Keratinocyte (primary cell): ENCODE data around the gene CD8A. TPM values are rescaled to one million over a fixed set of nuclear protein-coding genes. Genes with fewer than 3 reads are reported as not detected.

ENCODE experiments used
- DNase-seq: peaks from one replicate; pipeline ENCODE4 v3.0.0-alpha.2; 2011; ENCODE audit warnings: low read depth, missing footprints, low spot score
- FAIRE-seq: peaks from 2 replicates; lab custom pipeline; 2011; peaks lifted over from hg19 to GRCh38; lab: Jason Lieb, UNC
- H2AFZ ChIP-seq: 2 replicates; pipeline ENCODE4 v1.6.0; 2012; ENCODE audit warnings: low read length, control low read depth, inconsistent platforms; ENCODE audit not compliant: control insufficient read depth
- H3K27ac ChIP-seq: 2 replicates; pipeline ENCODE4 v1.5.1; 2011; ENCODE audit warnings: low read length; ENCODE audit not compliant: control insufficient read depth, insufficient read depth
- H3K27me3 ChIP-seq: 3 replicates; pipeline ENCODE4 v1.6.0; 2011; ENCODE audit warnings: low read length; ENCODE audit not compliant: control insufficient read depth, insufficient read depth; ENCODE audit errors: extremely low read depth
- H3K36me3 ChIP-seq, 2 experiments: 2 replicates in 1 of 2; 3 replicates in 1 of 2; pipeline ENCODE4 v1.5.1; 2011; ENCODE audit warnings: low read length in 2 of 2, mild to moderate bottlenecking in 1 of 2; ENCODE audit not compliant: control insufficient read depth in 2 of 2, insufficient read depth in 2 of 2; ENCODE audit errors: extremely low read depth in 1 of 2
- H3K4me1 ChIP-seq: 3 replicates; pipeline ENCODE4 v1.5.1; 2011; ENCODE audit warnings: low read length; ENCODE audit not compliant: control insufficient read depth, insufficient read depth; ENCODE audit errors: extremely low read depth
- H3K4me2 ChIP-seq: 3 replicates; pipeline ENCODE4 v1.6.0; 2011; ENCODE audit warnings: low read depth, low read length; ENCODE audit not compliant: control insufficient read depth, insufficient read depth; ENCODE audit errors: extremely low read depth
- H3K4me3 ChIP-seq, 3 experiments: fragments of 200-600 bp in 1 of 3; sonication (generic) in 1 of 3; 2 replicates in 2 of 3; 3 replicates in 1 of 3; pipeline ENCODE4 v1.5.1; 2011 to 2016; ENCODE audit warnings: low read length in 3 of 3, mild to moderate bottlenecking in 3 of 3, control low read depth in 2 of 3, inconsistent platforms in 1 of 3, low read depth in 1 of 3, mixed read lengths in 1 of 3, mixed run types in 1 of 3, moderate library complexity in 1 of 3; ENCODE audit not compliant: control insufficient read depth in 2 of 3, insufficient read depth in 2 of 3; ENCODE audit errors: extremely low read depth in 1 of 3
- H3K79me2 ChIP-seq: 2 replicates; pipeline ENCODE4 v1.6.0; 2012; ENCODE audit warnings: low read length; ENCODE audit not compliant: control insufficient read depth, insufficient read depth
- H3K9ac ChIP-seq: 3 replicates; pipeline ENCODE4 v1.6.0; 2011; ENCODE audit warnings: low read length; ENCODE audit not compliant: control insufficient read depth, insufficient read depth; ENCODE audit errors: extremely low read depth
- H3K9me1 ChIP-seq: 3 replicates; pipeline ENCODE4 v1.6.0; 2011; ENCODE audit warnings: low read length; ENCODE audit not compliant: control insufficient read depth, insufficient read depth; ENCODE audit errors: extremely low read depth
- H3K9me3 ChIP-seq: 2 replicates; pipeline ENCODE4 v1.5.1; 2012; ENCODE audit warnings: low read depth, low read length; ENCODE audit not compliant: control insufficient read depth
- H4K20me1 ChIP-seq: 3 replicates; pipeline ENCODE4 v1.6.0; 2011; ENCODE audit warnings: low read length; ENCODE audit not compliant: control insufficient read depth, insufficient read depth; ENCODE audit errors: extremely low read depth
- CTCF ChIP-seq, 3 experiments: IDR thresholded peaks in 1 of 3; conservative IDR thresholded peaks in 1 of 3; optimal IDR thresholded peaks in 1 of 3; 2 replicates in 2 of 3; 3 replicates in 1 of 3; pipeline versions ENCODE3 to v1.5.1; 2011; ENCODE audit warnings: low read length in 3 of 3, mild to moderate bottlenecking in 3 of 3, moderate library complexity in 2 of 3, control low read depth in 1 of 3, inconsistent platforms in 1 of 3; ENCODE audit not compliant: insufficient read depth in 2 of 3; ENCODE audit errors: extremely low read depth in 1 of 3
- EZH2 ChIP-seq: IDR thresholded peaks from one replicate; pipeline ENCODE4 v1.6.1; 2012; ENCODE audit warnings: inconsistent platforms, mild to moderate bottlenecking, low read length, moderate library complexity
- dilution Hi-C: fragments of 300-500 bp; cut with MboI; formaldehyde crosslinking; loops from one replicate; pipeline ENCODE4 v1.7.0; 2020; ENCODE audit warnings: low sequenced_read_pairs; ENCODE audit not compliant: extremely low pct_ligation_motif_present
- polyA plus RNA-seq, 5 experiments: library from polyadenylated mRNA; depleted of rRNA in 3 of 5; stranded (reverse) in 3 of 5; stranded (forward) in 1 of 5; unstranded in 1 of 5; fragments of >200 nt; gene quantifications; 1 replicate in 1 of 5; 2 replicates in 3 of 5; 3 replicates in 1 of 5; pipeline versions ENCODE4 v1.2.1 to v1.2.3, GENCODE V29; 2011 to 2012; ENCODE audit warnings: missing spikeins in 2 of 5, low read depth in 1 of 5, low replicate concordance in 1 of 5

The CD8A gene
- polyA plus RNA-seq, 1 donor (not counting 4 experiments of a cell fraction or from before 2014, with no cell fraction given): 0.10 TPM

GRCh38 chr2:86826951-86827350, 36.2 kb upstream of the CD8A start:
- H3K4me1 ChIP-seq: no peaks in the 10 kb centered on the region
- no peak overlapping the region for H3K9ac ChIP-seq
- DNase-seq (no peak), FAIRE-seq (no peak)
- dilution Hi-C loops: no loop called here
- no peak overlapping the region for H2AFZ ChIP-seq
- no peaks in the 10 kb centered on the region for H4K20me1 ChIP-seq
- no peaks in the 10 kb centered on the region for H3K9me1 ChIP-seq
- H3K27ac ChIP-seq: no peak overlapping the region
- TF ChIP-seq CTCF (optimal IDR thresholded peaks at IDR 0.05 in 1 of 3, IDR thresholded peaks at IDR 0.05 in 1 of 3, conservative IDR thresholded peaks at IDR 0.05 in 1 of 3; ENCODE audit: extremely low read depth in 1 of 3, insufficient read depth in 2 of 3, low read length in 3 of 3) (no peak), EZH2 (no peak)
- no peak overlapping the region for H3K4me3 ChIP-seq
- no peak overlapping the region for H3K4me2 ChIP-seq
- H3K27me3 ChIP-seq: peaks cover 4% of the 10 kb centered on the region
- H3K79me2 ChIP-seq: no peaks in the 10 kb centered on the region
- no peaks in the 10 kb centered on the region for H3K9me3 ChIP-seq
- H3K36me3 ChIP-seq: no peaks in the 10 kb centered on the region

- Histone ChIP-seq H3K27ac (no peak overlapping the region), H3K4me1 (peaks cover 4% of the 10 kb centered on the region), H3K4me3 (no peak overlapping the region), H3K9ac (no peak overlapping the region), H3K36me3 (no peaks in the 10 kb centered on the region), H3K9me1 (no peaks in the 10 kb centered on the region), H3K79me2 (no peaks in the 10 kb centered on the region), H3K9me3 (no peaks in the 10 kb centered on the region), H2AFZ (no peak overlapping the region), H3K4me2 (no peak overlapping the region), H4K20me1 (no peaks in the 10 kb centered on the region), H3K27me3 (peaks cover 4% of the 10 kb centered on the region)
- TF ChIP-seq EZH2 (no peak), CTCF (optimal IDR thresholded peaks at IDR 0.05 in 1 of 3, IDR thresholded peaks at IDR 0.05 in 1 of 3, conservative IDR thresholded peaks at IDR 0.05 in 1 of 3; ENCODE audit: extremely low read depth in 1 of 3, insufficient read depth in 2 of 3, low read length in 3 of 3) (no peak)
- FAIRE-seq (no peak), DNase-seq (no peak)
- dilution Hi-C loops: no loop called here
Observed at GRCh38 chr2:86825693-86826381, 35.1 kb upstream of the CD8A start.
